Gastroesophageal sphincter (tissue), 3 donors: ENCODE measurements around the gene SLC39A11.

Experiments
- POLR2A ChIP-seq, 2 donors: fragments of 450-650 bp; IDR thresholded peaks; one replicate each; pipeline ENCODE4 v1.6.1; 2017; ENCODE audit warnings: antibody characterized with exemption in 2 of 2, mild to moderate bottlenecking in 2 of 2, moderate library complexity in 1 of 2
- POLR2AphosphoS5 ChIP-seq: sonication (generic); formaldehyde crosslinking; IDR thresholded peaks from one replicate; pipeline ENCODE4 v1.6.1; 2017; ENCODE audit warnings: antibody characterized with exemption
- TF ChIP-seq, protein P1 (sequence below), 4 experiments: fragments of 200-600 bp in 2 of 4; fragments of 450-650 bp in 2 of 4; sonication (generic) in 1 of 4; IDR thresholded peaks; one replicate each; pipeline ENCODE4 v1.5.1; 2017 to 2019; ENCODE audit warnings: antibody characterized with exemption in 4 of 4, mild to moderate bottlenecking in 2 of 4, moderate library complexity in 2 of 4

DNA sequence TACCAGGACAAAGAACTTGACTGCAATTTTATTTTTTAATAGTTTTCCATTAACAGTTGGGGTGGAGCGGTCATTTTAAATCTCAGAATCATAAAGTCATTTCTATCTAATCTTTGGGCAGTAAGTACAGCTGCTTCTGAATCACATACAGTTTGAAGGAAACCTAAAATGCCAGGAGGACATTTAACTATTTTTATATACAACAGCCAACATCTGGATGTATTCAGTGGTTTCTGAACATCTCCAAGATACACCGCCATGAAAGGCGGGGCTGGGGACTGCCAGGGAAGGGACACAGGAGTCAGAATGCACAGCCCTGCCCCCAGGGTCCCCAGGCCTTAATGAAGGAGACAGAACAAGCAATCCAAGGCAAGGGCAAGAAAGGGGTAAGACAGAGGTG, 392.3 kb downstream of the SLC39A11 start:
- TF ChIP-seq, protein P1, sequence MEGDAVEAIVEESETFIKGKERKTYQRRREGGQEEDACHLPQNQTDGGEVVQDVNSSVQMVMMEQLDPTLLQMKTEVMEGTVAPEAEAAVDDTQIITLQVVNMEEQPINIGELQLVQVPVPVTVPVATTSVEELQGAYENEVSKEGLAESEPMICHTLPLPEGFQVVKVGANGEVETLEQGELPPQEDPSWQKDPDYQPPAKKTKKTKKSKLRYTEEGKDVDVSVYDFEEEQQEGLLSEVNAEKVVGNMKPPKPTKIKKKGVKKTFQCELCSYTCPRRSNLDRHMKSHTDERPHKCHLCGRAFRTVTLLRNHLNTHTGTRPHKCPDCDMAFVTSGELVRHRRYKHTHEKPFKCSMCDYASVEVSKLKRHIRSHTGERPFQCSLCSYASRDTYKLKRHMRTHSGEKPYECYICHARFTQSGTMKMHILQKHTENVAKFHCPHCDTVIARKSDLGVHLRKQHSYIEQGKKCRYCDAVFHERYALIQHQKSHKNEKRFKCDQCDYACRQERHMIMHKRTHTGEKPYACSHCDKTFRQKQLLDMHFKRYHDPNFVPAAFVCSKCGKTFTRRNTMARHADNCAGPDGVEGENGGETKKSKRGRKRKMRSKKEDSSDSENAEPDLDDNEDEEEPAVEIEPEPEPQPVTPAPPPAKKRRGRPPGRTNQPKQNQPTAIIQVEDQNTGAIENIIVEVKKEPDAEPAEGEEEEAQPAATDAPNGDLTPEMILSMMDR (IDR thresholded peaks at IDR 0.05): no peak
- TF ChIP-seq POLR2AphosphoS5 (no peak), POLR2A (IDR thresholded peaks at IDR 0.05) (no peak)
